Endometrium (tissue), 2 donors: ENCODE measurements around the gene EMP1.

Source experiments
- FAIRE-seq: peaks from 2 replicates; lab custom pipeline; 2012; peaks lifted over from hg19 to GRCh38; lab: Jason Lieb, UNC
- donor health status: control.
- donor health status: control.

EMP1 gene

GRCh38 chr12:13222076-13222475 is 25.6 kb downstream of the EMP1 start:
- FAIRE-seq = no peak

GRCh38 chr12:13223179-13223804 is 26.8 kb downstream of the EMP1 start:
- FAIRE-seq = no peak

- no peak for FAIRE-seq
Observed at GRCh38 chr12:13223941-13224340, 27.4 kb downstream of the EMP1 start.

- no peak for FAIRE-seq
Observed at GRCh38 chr12:13227191-13227590, 30.7 kb downstream of the EMP1 start.

GRCh38 chr12:13228579-13228978 is 32.1 kb downstream of the EMP1 start:
- FAIRE-seq = no peak

- FAIRE-seq = no peak
Observed at GRCh38 chr12:13229504-13229903, 33.0 kb downstream of the EMP1 start.

- no peak for FAIRE-seq
Observed at GRCh38 chr12:13230500-13230899, 34.0 kb downstream of the EMP1 start.

GRCh38 chr12:13233830-13234641 is 37.5 kb downstream of the EMP1 start:
- no peak for FAIRE-seq

- FAIRE-seq = no peak
Observed at GRCh38 chr12:13238204-13238603, 41.7 kb downstream of the EMP1 start.

GRCh38 chr12:13241833-13242488 is 45.4 kb downstream of the EMP1 start:
- FAIRE-seq = no peak

- FAIRE-seq = no peak
Observed at GRCh38 chr12:13242936-13243335, 46.4 kb downstream of the EMP1 start.

- no peak for FAIRE-seq
Observed at GRCh38 chr12:13243516-13244070, 47.1 kb downstream of the EMP1 start.

- no peak for FAIRE-seq
Observed at GRCh38 chr12:13247596-13247995, 51.1 kb downstream of the EMP1 start.

GRCh38 chr12:13248964-13249363 is 52.4 kb downstream of the EMP1 start:
- FAIRE-seq = no peak

GRCh38 chr12:13250416-13250815 is 53.9 kb downstream of the EMP1 start:
- no peak for FAIRE-seq

- no peak for FAIRE-seq
Observed at GRCh38 chr12:13251521-13251920, 55.0 kb downstream of the EMP1 start.

GRCh38 chr12:13252024-13252423 is 55.5 kb downstream of the EMP1 start:
- FAIRE-seq = no peak

- no peak for FAIRE-seq
Observed at GRCh38 chr12:13252616-13253015, 56.1 kb downstream of the EMP1 start.

- no peak for FAIRE-seq
Observed at GRCh38 chr12:13253966-13254760, 57.6 kb downstream of the EMP1 start.

GRCh38 chr12:13255792-13256691 is 59.5 kb downstream of the EMP1 start:
- FAIRE-seq = peak; percentile 88

GRCh38 chr12:13256692-13257045 is 60.1 kb downstream of the EMP1 start:
- no peak for FAIRE-seq
